WTC11 (cell line): ENCODE measurements around the gene KIF5A. TPM values are rescaled to one million over a fixed set of nuclear protein-coding genes. Genes with fewer than 3 reads are reported as not detected.

Experiments
- ATAC-seq: fragments of 200-7000 bp; cut with Tn5 transposase; 2 replicates; pipeline ENCODE4 v1.10.0; 2021; ENCODE audit warnings: mild to moderate bottlenecking, moderate library complexity
- CTCF ChIA-PET: fragments of 300-600 bp; sonication (Branson Sonifier 250); formaldehyde crosslinking; loops from one replicate; lab custom pipeline; 2021; ENCODE audit warnings: antibody characterized with exemption; lab: Charles Lee
- POLR2A ChIA-PET: fragments of 350-600 bp; sonication (Branson Sonifier 250); formaldehyde crosslinking; loops from one replicate; lab custom pipeline; 2021; ENCODE audit warnings: antibody characterized with exemption; lab: Charles Lee
- DNase-seq: peaks from one replicate; pipeline ENCODE4 v3.0.0; 2021; ENCODE audit warnings: low spot score
- H3K27ac Mint-ChIP-seq: 2 replicates; pipeline ENCODE4 v1.8.0; 2021; ENCODE audit warnings: mixed read lengths
- H3K27me3 Mint-ChIP-seq: 2 replicates; pipeline ENCODE4 v1.8.0; 2021; ENCODE audit warnings: low read depth, mild to moderate bottlenecking, moderate library complexity, mixed read lengths
- H3K36me3 Mint-ChIP-seq: 2 replicates; pipeline ENCODE4 v1.8.0; 2021; ENCODE audit warnings: mixed read lengths
- H3K4me1 Mint-ChIP-seq: 2 replicates; pipeline ENCODE4 v1.8.0; 2022; ENCODE audit warnings: mixed read lengths
- H3K4me3 Mint-ChIP-seq: 2 replicates; pipeline ENCODE4 v1.8.0; 2021; ENCODE audit warnings: mild to moderate bottlenecking, moderate library complexity, mixed read lengths
- H3K9me3 Mint-ChIP-seq: 2 replicates; pipeline ENCODE4 v1.8.0; 2021; ENCODE audit warnings: mixed read lengths
- ATF6 ChIP-seq: sonication (generic); formaldehyde crosslinking; IDR thresholded peaks from 2 replicates; pipeline ENCODE4 v1.8.1; 2023; ENCODE audit warnings: mild to moderate bottlenecking, missing genetic modification reagents
- E2F1 ChIP-seq: sonication (generic); formaldehyde crosslinking; IDR thresholded peaks from 2 replicates; pipeline ENCODE4 v1.8.0; 2022; ENCODE audit warnings: mild to moderate bottlenecking, missing genetic modification reagents
- E2F5 ChIP-seq: sonication (generic); formaldehyde crosslinking; IDR thresholded peaks from 2 replicates; pipeline ENCODE4 v1.8.1; 2022; ENCODE audit warnings: mild to moderate bottlenecking, moderate library complexity, missing genetic modification reagents
- ETV6 ChIP-seq: sonication (generic); formaldehyde crosslinking; IDR thresholded peaks from 2 replicates; pipeline ENCODE4 v1.8.1; 2022; ENCODE audit warnings: mild to moderate bottlenecking, missing genetic modification reagents
- IRF2 ChIP-seq: sonication (generic); formaldehyde crosslinking; IDR thresholded peaks from 2 replicates; pipeline ENCODE4 v1.8.0; 2022; ENCODE audit warnings: low read depth, missing genetic modification reagents, borderline replicate concordance
- JUN ChIP-seq: sonication (generic); formaldehyde crosslinking; IDR thresholded peaks from 2 replicates; pipeline ENCODE4 v1.8.0; 2023; ENCODE audit warnings: mild to moderate bottlenecking, missing genetic modification reagents
- NR2C2 ChIP-seq: sonication (generic); formaldehyde crosslinking; IDR thresholded peaks from 2 replicates; pipeline ENCODE4 v1.8.0; 2022; ENCODE audit warnings: mild to moderate bottlenecking, missing genetic modification reagents
- PREB ChIP-seq: sonication (generic); formaldehyde crosslinking; IDR thresholded peaks from 2 replicates; pipeline ENCODE4 v1.8.1; 2022; ENCODE audit warnings: mild to moderate bottlenecking, missing genetic modification reagents, moderate library complexity, borderline replicate concordance
- SMAD3 ChIP-seq: sonication (generic); formaldehyde crosslinking; IDR thresholded peaks from 2 replicates; pipeline ENCODE4 v1.8.0; 2022; ENCODE audit warnings: missing genetic modification reagents, mild to moderate bottlenecking, borderline replicate concordance
- ZBTB43 ChIP-seq: sonication (generic); formaldehyde crosslinking; IDR thresholded peaks from 2 replicates; pipeline ENCODE4 v1.8.1; 2023; ENCODE audit warnings: mild to moderate bottlenecking, missing genetic modification reagents
- ZNF232 ChIP-seq: sonication (generic); formaldehyde crosslinking; IDR thresholded peaks from 2 replicates; pipeline ENCODE4 v1.8.0; 2022; ENCODE audit warnings: mild to moderate bottlenecking, missing genetic modification reagents
- ZNF281 ChIP-seq: sonication (generic); formaldehyde crosslinking; IDR thresholded peaks from 2 replicates; pipeline ENCODE4 v1.8.0; 2023; ENCODE audit warnings: mild to moderate bottlenecking, missing genetic modification reagents
- ZNF425 ChIP-seq: fragments of 250-450 bp; sonication (Bioruptor Pico); conservative IDR thresholded peaks from 2 replicates; pipeline ENCODE4 v1.9.0; 2021; ENCODE audit warnings: mild to moderate bottlenecking
- ZNF512 ChIP-seq: sonication (generic); formaldehyde crosslinking; IDR thresholded peaks from 2 replicates; pipeline ENCODE4 v1.8.1; 2022; ENCODE audit warnings: missing genetic modification reagents, borderline replicate concordance
- ZNF671 ChIP-seq: fragments of 250-450 bp; sonication (Bioruptor Pico); IDR thresholded peaks from 2 replicates; pipeline ENCODE4 v1.8.0; 2021; ENCODE audit warnings: mild to moderate bottlenecking
- total RNA-seq: library from RNA; stranded (reverse); gene quantifications from 3 replicates; pipeline ENCODE4 v1.2.3, GENCODE V29; 2021

Gene KIF5A
- total RNA-seq, 1 experiment from 2014 or later = 16.1 TPM

GRCh38 chr12:57511161-57511560, 38.7 kb upstream of the KIF5A start:
- TF ChIP-seq E2F5 (no peak), ETV6 (CRISPR knock-in tag) (no peak), SMAD3 (CRISPR knock-in tag) (no peak), IRF2 (CRISPR knock-in tag) (no peak), ZNF281 (CRISPR knock-in tag) (no peak), ZNF232 (no peak), NR2C2 (CRISPR knock-in tag) (no peak), ZBTB43 (no peak), ZNF512 (CRISPR knock-in tag) (no peak), JUN (CRISPR knock-in tag) (no peak), ATF6 (CRISPR knock-in tag) (no peak), ZNF425 (CRISPR knock-in tag) (no peak), PREB (CRISPR knock-in tag) (no peak), E2F1 (CRISPR knock-in tag) (no peak), ZNF671 (CRISPR knock-in tag) (no peak)
- Mint-ChIP-seq H3K4me1 (no peaks in the 10 kb centered on the region), H3K9me3 (no peaks in the 10 kb centered on the region), H3K27ac (no peak overlapping the region), H3K4me3 (no peak overlapping the region), H3K27me3 (no peaks in the 10 kb centered on the region), H3K36me3 (peaks cover 77% of the 10 kb centered on the region)
- ChIA-PET POLR2A (no interaction called here), CTCF (no interaction called here)
- no peak for DNase-seq
- no peak for ATAC-seq
